Ecto neural progenitor cell (in vitro differentiated cells): Measurements from ENCODE around the gene SLC17A2.

Experiments used
- DNase-seq: peaks from one replicate; pipeline ENCODE4 v3.0.0-alpha.2; 2018; ENCODE audit warnings: low spot score

SLC17A2 gene

GRCh38 chr6:25930532-25931410 is at the start of gene SLC17A2:
SLC17A2 (minus strand) TSS chr6:25930691; CDS start chr6:25925796, 4,895 bp downstream.
- no peak for DNase-seq

- no peak for DNase-seq
Observed at GRCh38 chr6:25975923-25976560, 45.6 kb upstream of the SLC17A2 start.

GRCh38 chr6:25973923-25974555 is 43.5 kb upstream of the SLC17A2 start:
- no peak for DNase-seq

- DNase-seq = no peak
Observed at GRCh38 chr6:25972902-25973301, 42.4 kb upstream of the SLC17A2 start.

GRCh38 chr6:25972128-25972527 is 41.6 kb upstream of the SLC17A2 start:
- no peak for DNase-seq

GRCh38 chr6:25971187-25971821 is 40.8 kb upstream of the SLC17A2 start:
- peak; percentile 1 for DNase-seq

GRCh38 chr6:25968769-25969168 is 38.3 kb upstream of the SLC17A2 start:
- DNase-seq = peak; percentile 7

- no peak for DNase-seq
Observed at GRCh38 chr6:25966711-25967110, 36.2 kb upstream of the SLC17A2 start.

GRCh38 chr6:25965058-25965457 is 34.6 kb upstream of the SLC17A2 start:
- DNase-seq = no peak

GRCh38 chr6:25963426-25964123 is 33.1 kb upstream of the SLC17A2 start:
- peak; percentile 10 for DNase-seq

GRCh38 chr6:25962149-25963127 is 31.9 kb upstream of the SLC17A2 start, which contains the start of gene TRIM38:
TRIM38 (plus strand) TSS chr6:25962802; CDS start chr6:25966523, 3,721 bp downstream.
- peak; percentile 28 for DNase-seq

GRCh38 chr6:25961619-25962148 is 31.2 kb upstream of the SLC17A2 start:
- DNase-seq = peak; percentile 11

GRCh38 chr6:25960734-25961133 is 30.2 kb upstream of the SLC17A2 start:
- DNase-seq = no peak

GRCh38 chr6:25959890-25960536 is 29.5 kb upstream of the SLC17A2 start:
- no peak for DNase-seq

- DNase-seq = peak; percentile 12
Observed at GRCh38 chr6:25958700-25959162, 28.2 kb upstream of the SLC17A2 start.

- DNase-seq = no peak
Observed at GRCh38 chr6:25956226-25956625, 25.7 kb upstream of the SLC17A2 start.

GRCh38 chr6:25954756-25955155 is 24.3 kb upstream of the SLC17A2 start:
- no peak for DNase-seq

- no peak for DNase-seq
Observed at GRCh38 chr6:25953733-25954132, 23.2 kb upstream of the SLC17A2 start.

GRCh38 chr6:25952535-25952934 is 22.0 kb upstream of the SLC17A2 start:
- no peak for DNase-seq
